Adrenal gland (tissue), 5 donors: ENCODE measurements around the gene HMGB4.

Experiments
- POLR2A ChIP-seq, 2 donors: fragments of 450-650 bp; IDR thresholded peaks; one replicate each; pipeline ENCODE4 v1.6.1; 2017; ENCODE audit warnings: antibody characterized with exemption in 2 of 2, mild to moderate bottlenecking in 2 of 2, moderate library complexity in 1 of 2
- TF ChIP-seq, protein P1 (sequence below), 6 experiments: fragments of 450-650 bp in 4 of 6; fragments of 200-600 bp in 2 of 6; sonication (generic) in 1 of 6; IDR thresholded peaks; 1 replicate in 5 of 6; 2 replicates in 1 of 6; pipeline versions ENCODE4 v1.5.1 to v1.8.0; 2016 to 2021; ENCODE audit warnings: antibody characterized with exemption in 6 of 6, mild to moderate bottlenecking in 2 of 6, moderate library complexity in 1 of 6
- donor health status: DM: no; HTN: no; CAD: no.

DNA sequence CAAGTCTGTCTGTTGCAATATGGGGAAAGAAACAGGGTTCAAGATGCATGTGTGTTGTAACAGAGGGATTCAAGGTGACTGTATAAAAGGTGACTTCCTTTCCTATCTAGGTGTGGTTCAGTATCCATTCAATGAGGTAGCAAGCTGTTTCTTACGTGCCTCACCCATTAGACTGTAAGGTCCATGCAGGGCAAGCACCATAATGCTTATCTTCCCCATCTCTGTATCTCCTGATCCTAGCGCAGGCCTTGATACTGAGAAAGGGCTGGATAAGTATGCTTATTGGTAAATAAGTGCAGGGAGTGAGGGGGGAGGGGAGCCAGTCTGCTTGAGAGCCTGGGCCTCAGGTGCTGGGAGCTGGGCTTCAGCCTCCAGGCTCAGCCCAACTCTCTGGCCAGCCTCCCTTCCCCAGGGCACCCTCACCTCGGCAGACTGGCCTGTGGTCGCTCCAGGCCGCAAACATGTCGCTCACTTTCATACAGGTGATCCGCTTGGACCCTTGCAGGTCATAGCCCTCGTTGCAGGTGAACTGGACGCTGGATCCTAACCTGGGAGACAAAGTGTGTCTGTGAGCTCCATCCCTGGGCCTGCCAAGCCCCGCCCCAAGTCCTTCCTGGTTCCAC lies 44.5 kb upstream of the HMGB4 start:
- TF ChIP-seq, protein P1, sequence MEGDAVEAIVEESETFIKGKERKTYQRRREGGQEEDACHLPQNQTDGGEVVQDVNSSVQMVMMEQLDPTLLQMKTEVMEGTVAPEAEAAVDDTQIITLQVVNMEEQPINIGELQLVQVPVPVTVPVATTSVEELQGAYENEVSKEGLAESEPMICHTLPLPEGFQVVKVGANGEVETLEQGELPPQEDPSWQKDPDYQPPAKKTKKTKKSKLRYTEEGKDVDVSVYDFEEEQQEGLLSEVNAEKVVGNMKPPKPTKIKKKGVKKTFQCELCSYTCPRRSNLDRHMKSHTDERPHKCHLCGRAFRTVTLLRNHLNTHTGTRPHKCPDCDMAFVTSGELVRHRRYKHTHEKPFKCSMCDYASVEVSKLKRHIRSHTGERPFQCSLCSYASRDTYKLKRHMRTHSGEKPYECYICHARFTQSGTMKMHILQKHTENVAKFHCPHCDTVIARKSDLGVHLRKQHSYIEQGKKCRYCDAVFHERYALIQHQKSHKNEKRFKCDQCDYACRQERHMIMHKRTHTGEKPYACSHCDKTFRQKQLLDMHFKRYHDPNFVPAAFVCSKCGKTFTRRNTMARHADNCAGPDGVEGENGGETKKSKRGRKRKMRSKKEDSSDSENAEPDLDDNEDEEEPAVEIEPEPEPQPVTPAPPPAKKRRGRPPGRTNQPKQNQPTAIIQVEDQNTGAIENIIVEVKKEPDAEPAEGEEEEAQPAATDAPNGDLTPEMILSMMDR (IDR thresholded peaks at IDR 0.05): no peak
- no peak for TF ChIP-seq POLR2A (IDR thresholded peaks at IDR 0.05)
